HEK293 (cell line): Measurements from ENCODE around the gene KRT32.

Experiments
- CTCF ChIA-PET: fragments of 350-600 bp; formaldehyde crosslinking; extraction: SDS; loops from one replicate; lab custom pipeline; 2021; ENCODE audit warnings: antibody characterized with exemption; lab: Yijun Ruan, JAX
- POLR2A ChIA-PET: fragments of 300-600 bp; formaldehyde crosslinking; extraction: SDS; loops from one replicate; lab custom pipeline; 2020; ENCODE audit warnings: antibody characterized with exemption, inconsistent platforms; lab: Yijun Ruan, JAX
- H3K27ac ChIP-seq: fragments of 200-500 bp; sonication (Bioruptor generic); 2 replicates; pipeline ENCODE4 v1.5.1; 2014; ENCODE audit warnings: low read depth, low read length, control low read depth, inconsistent platforms; ENCODE audit errors: extremely low read depth
- H3K36me3 ChIP-seq, 2 experiments: fragments of 200-500 bp in 1 of 2; sonication (Bioruptor generic) in 1 of 2; 1 replicate in 1 of 2; 2 replicates in 1 of 2; pipeline ENCODE4 v1.5.1; 2014 to 2017; ENCODE audit warnings: inconsistent platforms in 2 of 2, low read length in 2 of 2; ENCODE audit not compliant: control insufficient read depth in 2 of 2, insufficient read depth in 1 of 2
- H3K4me1 ChIP-seq: fragments of 200-500 bp; sonication (Bioruptor generic); 2 replicates; pipeline ENCODE4 v1.5.1; 2014; ENCODE audit warnings: mild to moderate bottlenecking, low read length, inconsistent platforms; ENCODE audit not compliant: control insufficient read depth, insufficient read depth
- H3K4me3 ChIP-seq: 2 replicates; pipeline ENCODE4 v1.5.1; 2011; ENCODE audit warnings: low read depth, mild to moderate bottlenecking, control low read depth, low read length, moderate library complexity
- H3K9me3 ChIP-seq: fragments of 200-500 bp; sonication (Bioruptor generic); 2 replicates; pipeline ENCODE4 v1.5.1; 2014; ENCODE audit warnings: low read depth, low read length, inconsistent platforms; ENCODE audit not compliant: control insufficient read depth, insufficient read depth
- CTCF ChIP-seq: fragments of 450-650 bp; formaldehyde crosslinking; IDR thresholded peaks from 2 replicates; pipeline ENCODE4 v1.5.1; 2016; ENCODE audit warnings: missing biosample characterization, missing genetic modification characterization
- MEIS1 ChIP-seq: sonication (generic); formaldehyde crosslinking; IDR thresholded peaks from 2 replicates; pipeline ENCODE4 v1.8.1; 2022; ENCODE audit warnings: missing genetic modification reagents, mild to moderate bottlenecking, borderline replicate concordance
- PATZ1 ChIP-seq: fragments of 450-650 bp; formaldehyde crosslinking; IDR thresholded peaks from 2 replicates; pipeline ENCODE4 v1.5.1; 2016; ENCODE audit warnings: missing biosample characterization, missing genetic modification characterization
- SALL2 ChIP-seq: fragments of 450-650 bp; formaldehyde crosslinking; IDR thresholded peaks from 2 replicates; pipeline ENCODE4 v1.5.0; 2017; ENCODE audit warnings: missing biosample characterization, mild to moderate bottlenecking, missing genetic modification characterization, borderline replicate concordance
- WT1 ChIP-seq: fragments of 450-650 bp; formaldehyde crosslinking; IDR thresholded peaks from 2 replicates; pipeline ENCODE4 v1.5.1; 2016; ENCODE audit warnings: missing biosample characterization, missing genetic modification characterization
- YY1 ChIP-seq: fragments of 450-650 bp; formaldehyde crosslinking; IDR thresholded peaks from 2 replicates; pipeline ENCODE4 v1.5.1; 2018; ENCODE audit warnings: missing biosample characterization, missing genetic modification characterization
- ZIC2 ChIP-seq: fragments of 450-650 bp; formaldehyde crosslinking; IDR thresholded peaks from 2 replicates; pipeline ENCODE4 v1.5.1; 2016; ENCODE audit warnings: missing biosample characterization, missing genetic modification characterization
- ZNF138 ChIP-seq: fragments of 450-650 bp; formaldehyde crosslinking; IDR thresholded peaks from 2 replicates; pipeline ENCODE4 v1.5.1; 2016; ENCODE audit warnings: missing biosample characterization, missing genetic modification characterization, borderline replicate concordance
- ZNF211 ChIP-seq: fragments of 450-650 bp; formaldehyde crosslinking; IDR thresholded peaks from 2 replicates; pipeline ENCODE4 v1.5.1; 2016; ENCODE audit warnings: low read depth, missing biosample characterization, missing genetic modification characterization
- ZNF214 ChIP-seq: fragments of 450-650 bp; formaldehyde crosslinking; IDR thresholded peaks from 2 replicates; pipeline ENCODE4 v1.5.1; 2017; ENCODE audit warnings: missing biosample characterization, mild to moderate bottlenecking, missing genetic modification characterization, borderline replicate concordance
- ZNF302 ChIP-seq: fragments of 450-650 bp; formaldehyde crosslinking; IDR thresholded peaks from 2 replicates; pipeline ENCODE4 v1.5.1; 2016; ENCODE audit warnings: missing biosample characterization, missing genetic modification characterization, low read depth
- ZNF580 ChIP-seq: fragments of 450-650 bp; formaldehyde crosslinking; IDR thresholded peaks from 2 replicates; pipeline ENCODE4 v1.5.1; 2016; ENCODE audit warnings: missing biosample characterization, missing genetic modification characterization
- ZNF610 ChIP-seq: fragments of 450-650 bp; formaldehyde crosslinking; IDR thresholded peaks from 2 replicates; pipeline ENCODE4 v1.5.1; 2016; ENCODE audit warnings: missing biosample characterization, missing genetic modification characterization, borderline replicate concordance
- ZNF626 ChIP-seq: fragments of 450-650 bp; sonication (Bioruptor Pico); formaldehyde crosslinking; IDR thresholded peaks from 2 replicates; pipeline ENCODE4 v1.5.1; 2018; ENCODE audit warnings: missing biosample characterization, missing genetic modification characterization, inconsistent platforms
- ZNF677 ChIP-seq: fragments of 450-650 bp; IDR thresholded peaks from 2 replicates; pipeline ENCODE4 v1.5.0; 2018; ENCODE audit warnings: missing biosample characterization, mild to moderate bottlenecking, missing genetic modification characterization, moderate library complexity
- ZNF768 ChIP-seq: fragments of 450-650 bp; formaldehyde crosslinking; IDR thresholded peaks from 2 replicates; pipeline ENCODE4 v1.5.1; 2018; ENCODE audit warnings: missing biosample characterization, mild to moderate bottlenecking, missing genetic modification characterization
- TF ChIP-seq, protein P1 (sequence below): fragments of 450-650 bp; formaldehyde crosslinking; conservative IDR thresholded peaks from 2 replicates; pipeline ENCODE4 v1.5.1; 2016; ENCODE audit warnings: low read depth, missing biosample characterization, missing genetic modification characterization
- TF ChIP-seq, protein P2 (sequence below): fragments of 450-650 bp; formaldehyde crosslinking; IDR thresholded peaks from 2 replicates; pipeline ENCODE4 v1.5.1; 2016; ENCODE audit warnings: missing biosample characterization, missing genetic modification characterization, low read depth

Gene KRT32

GRCh38 chr17:41455236-41455635 is 11.9 kb downstream of the KRT32 start:
- Histone ChIP-seq H3K9me3 (no peaks in the 10 kb centered on the region), H3K27ac (no peak overlapping the region), H3K36me3 (no peaks in the 10 kb centered on the region), H3K4me1 (no peaks in the 10 kb centered on the region), H3K4me3 (no peak overlapping the region)
- CTCF ChIA-PET, result no interaction called here
- TF ChIP-seq ZNF626 (tag by site-specific recombination) (no peak), WT1 (tag by site-specific recombination) (no peak), ZIC2 (tag by site-specific recombination) (no peak), ZNF302 (tag by site-specific recombination) (no peak), CTCF (tag by site-specific recombination) (no peak), ZNF214 (no peak)
- POLR2A ChIA-PET, result no interaction called here

GRCh38 chr17:41453066-41453465 is 14.1 kb downstream of the KRT32 start:
- CTCF ChIA-PET, result interaction anchor here (0.9 to 2.2 kb wide), 2 partner anchors 97 to 210 kb away, joined by 3 to 7 read pairs; no protein-coding TSS in a partner anchor
- H3K36me3 ChIP-seq, result no peaks in the 10 kb centered on the region

DNA sequence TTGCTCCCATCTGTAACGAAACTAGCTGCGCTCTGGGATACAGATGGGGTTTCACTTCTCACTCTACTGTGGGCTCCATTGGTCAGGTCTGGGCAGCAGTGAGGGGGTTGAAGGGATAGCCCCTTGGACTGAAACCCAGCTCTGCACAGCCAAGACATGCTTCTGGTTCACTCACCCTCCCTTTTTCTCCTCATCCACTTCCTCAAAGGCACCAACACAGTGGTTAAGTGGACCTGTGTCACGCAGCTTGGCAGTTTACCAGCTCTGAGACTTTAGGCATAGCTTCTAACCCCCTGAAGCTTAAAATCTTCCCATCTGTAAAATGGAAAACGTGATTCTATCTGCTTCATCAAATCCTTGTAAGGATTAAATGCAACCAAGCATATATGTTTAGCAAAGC is 14.9 kb downstream of the KRT32 start:
- no peaks in the 10 kb centered on the region for H3K9me3 ChIP-seq
- no peak overlapping the region for H3K4me3 ChIP-seq
- no peaks in the 10 kb centered on the region for H3K36me3 ChIP-seq
- no peak overlapping the region for H3K27ac ChIP-seq
- POLR2A ChIA-PET, result no interaction called here
- no peaks in the 10 kb centered on the region for H3K4me1 ChIP-seq
- CTCF ChIA-PET, result interaction anchor here (1.2 to 2.2 kb wide), 2 partner anchors 48 to 211 kb away, joined by 3 to 7 read pairs; no protein-coding TSS in a partner anchor
- TF ChIP-seq ZNF677 (tag by site-specific recombination), result no peak
- no peak for TF ChIP-seq MEIS1 (CRISPR knock-in tag)
- no peak for TF ChIP-seq ZNF610 (tag by site-specific recombination)
- no peak for TF ChIP-seq WT1 (tag by site-specific recombination)
- no peak for TF ChIP-seq ZNF138 (tag by site-specific recombination)
- TF ChIP-seq ZNF580 (tag by site-specific recombination), result no peak
- no peak for TF ChIP-seq ZNF211 (tag by site-specific recombination)
- TF ChIP-seq, protein P1, sequence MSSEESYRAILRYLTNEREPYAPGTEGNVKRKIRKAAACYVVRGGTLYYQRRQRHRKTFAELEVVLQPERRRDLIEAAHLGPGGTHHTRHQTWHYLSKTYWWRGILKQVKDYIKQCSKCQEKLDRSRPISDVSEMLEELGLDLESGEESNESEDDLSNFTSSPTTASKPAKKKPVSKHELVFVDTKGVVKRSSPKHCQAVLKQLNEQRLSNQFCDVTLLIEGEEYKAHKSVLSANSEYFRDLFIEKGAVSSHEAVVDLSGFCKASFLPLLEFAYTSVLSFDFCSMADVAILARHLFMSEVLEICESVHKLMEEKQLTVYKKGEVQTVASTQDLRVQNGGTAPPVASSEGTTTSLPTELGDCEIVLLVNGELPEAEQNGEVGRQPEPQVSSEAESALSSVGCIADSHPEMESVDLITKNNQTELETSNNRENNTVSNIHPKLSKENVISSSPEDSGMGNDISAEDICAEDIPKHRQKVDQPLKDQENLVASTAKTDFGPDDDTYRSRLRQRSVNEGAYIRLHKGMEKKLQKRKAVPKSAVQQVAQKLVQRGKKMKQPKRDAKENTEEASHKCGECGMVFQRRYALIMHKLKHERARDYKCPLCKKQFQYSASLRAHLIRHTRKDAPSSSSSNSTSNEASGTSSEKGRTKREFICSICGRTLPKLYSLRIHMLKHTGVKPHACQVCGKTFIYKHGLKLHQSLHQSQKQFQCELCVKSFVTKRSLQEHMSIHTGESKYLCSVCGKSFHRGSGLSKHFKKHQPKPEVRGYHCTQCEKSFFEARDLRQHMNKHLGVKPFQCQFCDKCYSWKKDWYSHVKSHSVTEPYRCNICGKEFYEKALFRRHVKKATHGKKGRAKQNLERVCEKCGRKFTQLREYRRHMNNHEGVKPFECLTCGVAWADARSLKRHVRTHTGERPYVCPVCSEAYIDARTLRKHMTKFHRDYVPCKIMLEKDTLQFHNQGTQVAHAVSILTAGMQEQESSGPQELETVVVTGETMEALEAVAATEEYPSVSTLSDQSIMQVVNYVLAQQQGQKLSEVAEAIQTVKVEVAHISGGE (tag by site-specific recombination), result no peak
- no peak for TF ChIP-seq SALL2 (tag by site-specific recombination)
- TF ChIP-seq YY1 (tag by site-specific recombination), result no peak

More at GRCh38 chr17:41453066-41453465, 14.1 kb downstream of the KRT32 start:
- no peak for TF ChIP-seq ZNF610 (tag by site-specific recombination)
- TF ChIP-seq PATZ1, result no peak
- TF ChIP-seq, protein P2, sequence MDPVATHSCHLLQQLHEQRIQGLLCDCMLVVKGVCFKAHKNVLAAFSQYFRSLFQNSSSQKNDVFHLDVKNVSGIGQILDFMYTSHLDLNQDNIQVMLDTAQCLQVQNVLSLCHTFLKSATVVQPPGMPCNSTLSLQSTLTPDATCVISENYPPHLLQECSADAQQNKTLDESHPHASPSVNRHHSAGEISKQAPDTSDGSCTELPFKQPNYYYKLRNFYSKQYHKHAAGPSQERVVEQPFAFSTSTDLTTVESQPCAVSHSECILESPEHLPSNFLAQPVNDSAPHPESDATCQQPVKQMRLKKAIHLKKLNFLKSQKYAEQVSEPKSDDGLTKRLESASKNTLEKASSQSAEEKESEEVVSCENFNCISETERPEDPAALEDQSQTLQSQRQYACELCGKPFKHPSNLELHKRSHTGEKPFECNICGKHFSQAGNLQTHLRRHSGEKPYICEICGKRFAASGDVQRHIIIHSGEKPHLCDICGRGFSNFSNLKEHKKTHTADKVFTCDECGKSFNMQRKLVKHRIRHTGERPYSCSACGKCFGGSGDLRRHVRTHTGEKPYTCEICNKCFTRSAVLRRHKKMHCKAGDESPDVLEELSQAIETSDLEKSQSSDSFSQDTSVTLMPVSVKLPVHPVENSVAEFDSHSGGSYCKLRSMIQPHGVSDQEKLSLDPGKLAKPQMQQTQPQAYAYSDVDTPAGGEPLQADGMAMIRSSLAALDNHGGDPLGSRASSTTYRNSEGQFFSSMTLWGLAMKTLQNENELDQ (tag by site-specific recombination), result no peak
- TF ChIP-seq ZNF768 (tag by site-specific recombination), result no peak
- H3K27ac ChIP-seq, result no peak overlapping the region
- no peaks in the 10 kb centered on the region for H3K9me3 ChIP-seq
- H3K4me3 ChIP-seq, result no peak overlapping the region
- POLR2A ChIA-PET, result no interaction called here
- H3K4me1 ChIP-seq, result no peaks in the 10 kb centered on the region
